Esophagus muscularis mucosa (tissue), 3 donors: ENCODE results near the gene NEU3.

Experiments
- CTCF ChIP-seq, 3 experiments: fragments of 200-600 bp in 2 of 3; fragments of 450-650 bp in 1 of 3; sonication (generic) in 2 of 3; IDR thresholded peaks; one replicate each; pipeline ENCODE4 v1.5.1; 2017 to 2019; ENCODE audit warnings: antibody characterized with exemption in 3 of 3, mild to moderate bottlenecking in 2 of 3, moderate library complexity in 1 of 3
- POLR2A ChIP-seq: fragments of 450-650 bp; IDR thresholded peaks from one replicate; pipeline ENCODE4 v1.6.1; 2017; ENCODE audit warnings: antibody characterized with exemption, moderate library complexity, mild to moderate bottlenecking, low read depth

GRCh38 chr11:75051043-75051442, 62.3 kb downstream of the NEU3 start:
- TF ChIP-seq CTCF (IDR thresholded peaks at IDR 0.05) = no peak
- no peak for TF ChIP-seq POLR2A
